OCI-LY7 (cell line): ENCODE data around the gene AKAP13. TPM values are rescaled to one million over a fixed set of nuclear protein-coding genes. Genes with fewer than 3 reads are reported as not detected.
A peak's percentile ranks its signal among the peaks of the same experiment; 100 is the strongest.

Source experiments
- BruUV-seq: library from RNA; stranded (reverse); fragments of 400-500 nt; replicated peaks from 2 replicates; lab custom pipeline; 2021; lab: Mats Ljungman, UMichigan
- CTCF ChIA-PET: fragments of 300-600 bp; sonication (Branson Sonifier 250); formaldehyde crosslinking; loops from one replicate; lab custom pipeline; 2022; ENCODE audit warnings: antibody characterized with exemption; ENCODE audit not compliant: unreplicated experiment; lab: Charles Lee
- POLR2A ChIA-PET: fragments of 300-600 bp; sonication (Branson Sonifier 250); formaldehyde crosslinking; loops from one replicate; lab custom pipeline; 2022; ENCODE audit warnings: antibody characterized with exemption; lab: Charles Lee
- DNase-seq: peaks from one replicate; pipeline ENCODE4 v3.0.0-alpha.2; 2015; ENCODE audit warnings: low spot score
- H2AFZ ChIP-seq: fragments of 200-600 bp; sonication (generic), shearing (Covaris generic); 2 replicates; pipeline ENCODE4 v1.6.1; 2014; ENCODE audit warnings: mild to moderate bottlenecking, antibody characterized with exemption, low read length, moderate library complexity
- H3K27ac ChIP-seq: fragments of 200-600 bp; sonication (generic); 2 replicates; pipeline ENCODE4 v1.5.1; 2014; ENCODE audit warnings: mixed run types, low read depth, mild to moderate bottlenecking, moderate library complexity, low read length, inconsistent platforms; ENCODE audit not compliant: poor library complexity, severe bottlenecking
- H3K36me3 ChIP-seq: fragments of 200-600 bp; sonication (generic); 2 replicates; pipeline ENCODE4 v1.6.1; 2014; ENCODE audit warnings: mild to moderate bottlenecking, antibody characterized with exemption, low read length, moderate library complexity, mixed read lengths; ENCODE audit not compliant: insufficient read depth
- H3K4me1 ChIP-seq: fragments of 200-600 bp; sonication (generic); 2 replicates; pipeline ENCODE4 v1.5.1; 2014; ENCODE audit warnings: mild to moderate bottlenecking, low read length; ENCODE audit not compliant: insufficient read depth, poor library complexity, severe bottlenecking
- H3K4me2 ChIP-seq: fragments of 200-600 bp; sonication (generic); 2 replicates; pipeline ENCODE4 v1.6.1; 2014; ENCODE audit warnings: mild to moderate bottlenecking, low read length
- H3K4me3 ChIP-seq: fragments of 200-600 bp; sonication (generic); 2 replicates; pipeline ENCODE4 v1.5.1; 2014; ENCODE audit warnings: mild to moderate bottlenecking, low read depth, low read length; ENCODE audit not compliant: poor library complexity, severe bottlenecking
- H3K79me2 ChIP-seq: fragments of 200-600 bp; sonication (generic); 2 replicates; pipeline ENCODE4 v1.6.1; 2016; ENCODE audit warnings: low read depth, mild to moderate bottlenecking, low read length, moderate library complexity, mixed read lengths; ENCODE audit not compliant: insufficient read depth
- H3K9me2 ChIP-seq: fragments of 200-600 bp; sonication (generic); 2 replicates; pipeline ENCODE4 v1.6.1; 2016; ENCODE audit warnings: mild to moderate bottlenecking, low read length, mixed read lengths; ENCODE audit not compliant: insufficient read depth
- H3K9me3 ChIP-seq: fragments of 200-600 bp; sonication (generic); 2 replicates; pipeline ENCODE4 v1.6.1; 2014; ENCODE audit warnings: mild to moderate bottlenecking, mixed run types, low read length, mixed read lengths
- H4K20me1 ChIP-seq: fragments of 200-600 bp; sonication (generic); 2 replicates; pipeline ENCODE4 v1.6.1; 2014; ENCODE audit warnings: mild to moderate bottlenecking, antibody characterized with exemption, low read length, moderate library complexity, mixed read lengths; ENCODE audit not compliant: insufficient read depth
- CTCF ChIP-seq: fragments of 200-600 bp; sonication (generic); conservative IDR thresholded peaks from 2 replicates; pipeline ENCODE4 v1.5.1; 2014; ENCODE audit warnings: mild to moderate bottlenecking, antibody characterized with exemption, low read length, moderate library complexity, mixed read lengths
- EZH2phosphoT487 ChIP-seq: fragments of 200-600 bp; sonication (generic); IDR thresholded peaks from 2 replicates; pipeline ENCODE4 v1.6.1; 2018; ENCODE audit warnings: low read depth, borderline replicate concordance, mild to moderate bottlenecking, mixed run types, antibody characterized with exemption, low read length, moderate library complexity, mixed read lengths
- intact Hi-C: fragments of 100-400 bp; cut with micrococcal nuclease; formaldehyde crosslinking; loops from one replicate; pipeline ENCODE4 v1.10.0; 2022; ENCODE audit not compliant: unreplicated experiment
- total RNA-seq, 2 experiments: library from RNA; depleted of rRNA in 1 of 2; stranded (reverse); fragments of >200 nt in 1 of 2; shearing (Covaris generic) in 1 of 2; gene quantifications; 2 replicates each; pipeline ENCODE4 v1.2.3, GENCODE V29; 2014 to 2022

The AKAP13 gene
- total RNA-seq, 2 experiments from 2014 or later, result 140 to 250 TPM

- no peaks in the 10 kb centered on the region; the same call in 1 of the 2 replicates for H4K20me1 ChIP-seq
Measured at GRCh38 chr15:85473455-85473854, 93.1 kb downstream of the AKAP13 start.

GRCh38 chr15:85474700-85475316, 94.4 kb downstream of the AKAP13 start:
- intact Hi-C loops, result loop anchor here (2.0 kb wide), 2 partner anchors 92 to 144 kb away; no protein-coding TSS in a partner anchor
- H3K36me3 ChIP-seq, result peaks cover 23% of the 10 kb centered on the region
- H4K20me1 ChIP-seq, result no peaks in the 10 kb centered on the region; the same call in 1 of the 2 replicates
- peaks cover 99% of the 10 kb centered on the region for H3K4me1 ChIP-seq
- H3K9me2 ChIP-seq, result no peaks in the 10 kb centered on the region
- H3K4me2 ChIP-seq, result peak overlapping the region; percentile 72
- H2AFZ ChIP-seq, result no peak overlapping the region
- peaks cover 8% of the 10 kb centered on the region; the same call in 1 of the 2 replicates for H3K9me3 ChIP-seq
- TSS peak; percentile 96 for BruUV-seq
- H3K79me2 ChIP-seq, result peaks cover 100% of the 10 kb centered on the region
- CTCF ChIA-PET, result interaction anchor here (0.8 to 1.7 kb wide), 4 partner anchors 11 to 144 kb away, joined by 3 to 10 read pairs (median 6); no protein-coding TSS in a partner anchor
- no peak for TF ChIP-seq CTCF
- TF ChIP-seq EZH2phosphoT487, result no peak
- POLR2A ChIA-PET, result interaction anchor here (0.6 to 9.3 kb wide), 22 partner anchors 9 to 336 kb away, joined by 3 to 66 read pairs (median 4); no protein-coding TSS in a partner anchor
- peak; percentile 76 for DNase-seq
- peak overlapping the region; percentile 52 for H3K4me3 ChIP-seq
- H3K27ac ChIP-seq, result peak overlapping the region; percentile 92

More at GRCh38 chr15:85473455-85473854, 93.1 kb downstream of the AKAP13 start:
- ChIA-PET POLR2A (interaction anchor here (0.7 to 9.3 kb wide), 15 partner anchors 11 to 145 kb away, joined by 3 to 66 read pairs (median 5); partner anchors contain the start of gene AKAP13), CTCF (interaction anchor here (1.0 kb wide), 1 partner anchor 20 kb away, joined by 4 read pairs; no protein-coding TSS in a partner anchor)
- Histone ChIP-seq H3K4me3 (peak overlapping the region; percentile 52), H3K4me1 (peaks cover 97% of the 10 kb centered on the region), H2AFZ (no peak overlapping the region), H3K4me2 (peak overlapping the region; percentile 72), H3K27ac (peak overlapping the region; percentile 92), H3K79me2 (peaks cover 100% of the 10 kb centered on the region), H3K36me3 (peaks cover 15% of the 10 kb centered on the region), H3K9me2 (no peaks in the 10 kb centered on the region), H3K9me3 (peaks cover 8% of the 10 kb centered on the region; the same call in 1 of the 2 replicates)
- peak; percentile 52 for DNase-seq
- BruUV-seq, result no TSS peak
- TF ChIP-seq CTCF (0 out of 2 replicates have a peak, but pooled peaks have one; percentile 16), EZH2phosphoT487 (no peak)
- intact Hi-C loops, result no loop called here
